Daoy (cell line): ENCODE results near the gene SLC5A3. TPM values are rescaled to one million over a fixed set of nuclear protein-coding genes. Genes with fewer than 3 reads are reported as not detected.
A peak's percentile ranks its signal among the peaks of the same experiment; 100 is the strongest.

ENCODE experiments used
- DNase-seq: peaks from one replicate; pipeline ENCODE4 v3.0.0-alpha.2; 2015; ENCODE audit warnings: low read depth
- total RNA-seq: library from RNA; depleted of rRNA; stranded (reverse); fragments of >200 nt; shearing (Covaris generic); gene quantifications from 2 replicates; pipeline ENCODE4 v1.2.3, GENCODE V29; 2014

SLC5A3 gene
- total RNA-seq, 1 experiment from 2014 or later = 11.3 TPM

DNA sequence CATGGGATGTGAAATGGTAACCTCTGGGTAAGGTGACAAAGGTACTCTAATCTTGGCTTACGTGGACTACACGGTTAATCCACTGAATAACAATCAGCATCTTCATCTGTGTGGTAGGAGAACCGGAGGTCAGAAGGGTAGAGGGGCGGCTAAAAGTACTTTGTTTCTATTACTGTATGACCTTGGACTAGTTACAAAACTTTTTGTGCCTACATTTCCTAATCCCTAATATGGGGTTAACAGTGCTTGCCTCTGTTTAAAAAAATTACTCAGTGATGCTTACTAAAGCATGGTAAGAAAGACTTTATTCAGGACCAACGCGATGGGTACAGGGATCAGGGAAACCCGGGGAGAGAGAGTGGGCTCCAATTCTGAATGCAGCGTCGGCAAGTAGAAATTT, 1.7 kb upstream of the SLC5A3 start:
- DNase-seq = no peak

DNA sequence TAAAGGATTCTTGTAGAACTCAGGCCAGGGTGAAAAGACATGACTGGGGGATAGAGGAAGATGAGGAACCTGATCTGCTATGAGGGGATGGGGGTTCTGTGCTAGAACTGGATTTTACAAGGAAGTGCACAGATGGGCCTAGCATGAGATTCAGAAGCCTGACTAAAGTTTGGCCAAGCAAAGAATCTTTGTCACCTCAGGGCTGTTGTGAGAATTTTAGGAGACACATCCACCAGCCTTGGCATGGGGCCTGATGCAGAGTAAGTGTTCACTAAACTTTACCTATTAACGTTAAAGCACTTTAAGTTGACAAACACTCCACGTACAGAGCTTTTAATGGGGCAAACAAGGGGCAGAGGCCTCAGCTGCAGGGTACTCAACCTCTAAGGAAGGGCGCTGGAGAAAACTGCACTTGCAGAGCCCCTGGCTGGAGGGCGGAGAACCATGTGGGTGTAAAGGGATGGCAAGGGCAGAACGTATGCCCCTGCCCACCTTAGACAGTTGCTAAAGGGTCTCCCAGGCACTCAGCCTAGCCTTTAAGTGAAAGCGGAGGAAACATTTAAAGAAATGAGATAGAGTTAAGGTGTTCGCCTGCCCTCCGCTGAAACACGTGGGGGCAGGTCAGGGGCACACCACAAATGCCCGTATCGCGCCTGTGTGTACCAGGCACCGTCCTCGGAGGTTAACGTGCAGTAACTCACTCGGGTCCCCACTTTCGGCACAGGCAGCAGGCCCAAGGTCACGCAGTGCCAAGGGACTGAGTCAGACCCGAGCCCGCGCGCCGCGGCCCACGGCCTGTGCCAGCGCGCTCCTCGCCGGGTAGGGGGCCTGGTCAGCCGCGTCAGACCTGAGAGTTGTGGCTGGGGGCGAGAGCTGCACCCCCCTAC, 990 bp upstream of the SLC5A3 start:
- DNase-seq = no peak

DNA sequence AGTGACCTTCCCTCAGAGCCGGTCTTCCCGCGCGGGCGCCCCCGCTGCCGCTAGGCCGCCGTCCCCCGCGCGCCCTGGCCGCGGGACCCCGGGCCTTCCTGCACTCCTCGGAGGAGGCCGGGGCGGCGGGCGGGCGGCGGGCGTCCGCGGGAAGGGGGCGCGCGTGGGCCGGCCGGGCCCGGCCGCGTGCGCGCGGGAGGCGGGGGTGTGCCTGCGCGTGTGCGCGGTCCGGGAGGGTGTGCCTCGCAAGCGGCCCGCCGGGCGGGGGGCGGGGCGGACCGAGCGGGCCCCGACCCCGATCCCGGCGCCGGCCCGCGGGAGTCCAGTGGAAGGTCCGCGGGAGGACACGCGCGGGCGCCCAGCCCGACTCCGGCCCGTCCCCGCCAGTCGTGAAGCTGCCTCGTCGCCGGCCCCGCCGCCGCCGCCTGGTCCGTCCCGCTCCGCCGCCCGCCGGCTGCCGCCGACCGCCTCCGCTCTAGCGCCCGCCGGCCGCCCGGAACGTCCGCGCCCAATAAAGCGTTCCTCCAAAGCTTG, 438 bp downstream of the SLC5A3 start:
- DNase-seq = peak; percentile 45

DNA sequence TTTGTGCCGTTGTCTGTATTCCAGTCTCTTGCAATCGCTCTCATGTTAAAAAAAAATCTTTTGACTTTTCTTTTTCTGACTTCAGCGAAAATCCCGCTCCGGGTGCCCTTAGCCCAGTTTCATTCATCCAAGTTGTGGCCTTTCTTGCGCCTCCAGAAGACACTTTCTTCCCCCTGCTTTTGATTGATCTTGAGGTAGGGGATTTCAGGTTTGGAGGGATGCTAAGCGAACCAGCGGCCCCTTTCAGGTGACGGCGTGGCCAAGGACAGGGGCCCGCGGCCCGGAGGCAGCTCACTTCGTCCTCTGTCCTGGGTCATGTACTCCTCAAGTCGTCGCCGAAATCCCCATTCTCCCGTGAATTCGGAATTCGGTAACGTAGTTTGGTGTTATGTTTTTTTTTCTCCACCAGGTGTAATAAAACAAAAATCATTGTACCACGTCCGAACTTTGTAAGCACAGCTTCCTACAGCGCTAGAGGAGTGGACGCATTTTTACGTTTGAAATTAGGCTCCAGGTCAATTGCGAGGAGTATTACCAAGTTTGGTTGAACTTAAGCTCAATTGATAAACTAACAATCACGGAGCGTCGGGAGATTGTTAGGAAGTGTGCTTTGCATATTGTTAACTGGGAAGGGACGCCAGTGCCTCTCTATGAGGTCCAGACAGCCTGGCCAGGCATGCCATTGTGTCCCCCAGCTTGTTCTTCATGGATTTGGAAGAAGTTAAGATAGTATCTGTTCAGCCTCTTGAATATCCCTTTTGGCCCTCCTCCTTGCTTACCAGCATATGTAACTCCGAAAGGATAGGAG, 1.1 kb downstream of the SLC5A3 start:
- DNase-seq = peak; percentile 17

DNA sequence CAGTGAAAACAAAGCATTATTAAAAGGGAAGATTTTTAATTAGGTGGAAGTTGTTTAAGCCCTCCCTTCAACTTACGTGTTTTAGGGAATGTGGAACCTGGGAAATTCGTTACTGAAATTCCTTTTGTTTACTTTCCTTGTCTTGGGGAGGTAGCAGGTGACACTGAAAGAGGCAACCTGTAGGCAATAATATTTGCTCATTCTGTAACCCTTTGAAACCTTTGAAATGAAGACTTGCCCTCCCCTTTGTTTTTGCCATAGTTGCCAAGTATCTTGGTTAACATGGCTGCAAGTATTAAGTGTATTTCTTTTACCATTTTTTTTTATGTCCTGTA, 1.7 kb downstream of the SLC5A3 start:
- no peak for DNase-seq

DNA sequence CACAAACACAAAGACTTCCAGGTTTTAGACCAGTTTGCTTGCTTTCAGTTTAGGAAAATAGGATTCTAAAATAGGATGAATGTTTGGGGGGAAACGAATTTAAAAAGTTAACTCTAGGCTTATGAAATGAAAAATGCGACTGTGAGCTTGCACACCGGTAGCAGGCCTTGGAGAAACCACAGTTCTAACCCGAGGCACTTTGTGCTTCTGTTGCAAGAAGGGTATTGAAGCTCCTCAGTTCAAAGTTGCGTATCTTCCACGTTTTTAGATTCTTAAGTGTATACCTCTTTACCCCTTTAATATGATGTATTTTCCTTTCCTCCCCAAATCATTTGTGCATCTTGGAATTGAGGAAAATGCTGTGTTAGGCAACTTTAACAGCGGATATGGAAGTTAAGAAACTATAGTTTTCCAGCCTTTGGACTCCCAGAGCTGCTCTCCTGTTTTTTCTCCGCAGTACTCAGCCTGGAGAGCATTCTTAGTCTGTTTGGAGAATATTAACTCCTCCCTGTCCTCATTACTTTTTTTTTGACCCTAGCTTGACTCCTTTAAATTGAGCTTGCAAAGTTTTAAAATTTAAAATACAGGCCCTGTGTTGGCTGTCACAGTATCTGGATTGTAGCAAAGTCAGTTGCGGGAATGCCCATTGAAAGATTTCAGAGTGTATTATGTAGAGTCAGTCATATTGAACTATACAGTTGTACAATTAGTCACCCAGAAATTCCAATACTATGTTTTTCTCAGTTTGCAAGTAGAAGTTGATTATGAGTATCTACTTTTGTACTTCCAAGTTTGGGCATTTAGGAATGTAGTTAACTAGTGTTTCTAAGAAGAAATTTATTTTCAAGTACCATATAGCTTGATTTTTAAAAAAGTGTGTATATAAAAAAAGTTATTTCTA, 2.6 kb downstream of the SLC5A3 start:
- DNase-seq = no peak

DNA sequence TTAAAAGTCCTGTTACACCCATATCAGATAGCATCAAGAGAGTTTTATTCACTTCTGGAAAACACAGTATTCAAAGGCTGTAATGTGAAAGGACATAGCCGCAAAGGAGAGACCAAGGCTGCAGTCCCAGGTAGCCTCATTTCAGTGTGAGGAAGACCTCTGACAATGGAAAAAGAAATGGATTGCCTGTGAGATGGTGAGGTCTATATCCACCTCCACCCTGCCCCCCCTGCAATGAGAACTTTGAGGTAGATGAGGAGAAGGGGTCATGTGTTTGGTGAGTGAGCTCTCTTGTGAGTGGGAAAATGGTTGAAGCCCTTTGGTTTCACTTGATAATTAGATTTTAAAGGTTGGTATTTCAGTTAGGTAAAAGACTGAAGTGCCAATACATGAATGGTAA, 3.5 kb downstream of the SLC5A3 start:
- DNase-seq = no peak

DNA sequence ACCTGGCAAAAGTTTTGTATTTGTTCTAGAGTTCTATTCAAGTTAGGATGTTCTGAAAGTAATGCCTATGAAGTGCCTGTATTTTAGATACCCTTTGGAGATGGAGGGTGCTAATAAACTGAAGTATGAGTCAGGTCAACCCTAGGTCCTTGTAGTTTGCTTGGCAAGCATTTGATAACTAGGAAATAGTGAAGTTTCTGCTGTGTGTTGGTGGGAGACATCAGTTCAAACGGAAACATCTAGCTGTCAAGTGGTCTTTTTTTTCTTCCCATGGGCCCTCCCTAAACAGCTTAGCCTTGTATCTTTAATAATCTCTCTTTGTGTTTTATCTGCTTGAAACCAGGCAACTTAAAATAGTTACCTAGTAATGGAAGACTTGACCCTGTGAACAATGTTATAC, 4.5 kb downstream of the SLC5A3 start:
- no peak for DNase-seq

DNA sequence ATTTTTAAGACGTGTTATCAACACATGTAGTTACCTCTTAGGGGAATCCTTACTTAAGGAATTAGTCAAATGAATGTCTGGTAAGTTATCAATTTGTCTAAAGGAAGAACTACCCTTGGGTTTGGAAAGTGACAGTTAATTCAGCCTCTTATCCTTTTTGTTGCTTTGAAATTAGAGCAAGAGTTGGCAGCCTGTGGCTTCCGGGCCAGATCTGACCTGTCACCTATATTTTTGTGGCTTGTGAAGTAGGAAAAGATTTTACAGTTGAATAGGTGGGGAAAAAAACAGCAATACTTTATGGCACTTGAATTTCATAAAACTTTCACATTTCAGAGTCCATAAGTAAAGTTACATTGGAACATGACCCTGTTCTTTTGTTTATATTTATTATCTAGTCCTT, 5.5 kb downstream of the SLC5A3 start:
- peak; percentile 34 for DNase-seq

DNA sequence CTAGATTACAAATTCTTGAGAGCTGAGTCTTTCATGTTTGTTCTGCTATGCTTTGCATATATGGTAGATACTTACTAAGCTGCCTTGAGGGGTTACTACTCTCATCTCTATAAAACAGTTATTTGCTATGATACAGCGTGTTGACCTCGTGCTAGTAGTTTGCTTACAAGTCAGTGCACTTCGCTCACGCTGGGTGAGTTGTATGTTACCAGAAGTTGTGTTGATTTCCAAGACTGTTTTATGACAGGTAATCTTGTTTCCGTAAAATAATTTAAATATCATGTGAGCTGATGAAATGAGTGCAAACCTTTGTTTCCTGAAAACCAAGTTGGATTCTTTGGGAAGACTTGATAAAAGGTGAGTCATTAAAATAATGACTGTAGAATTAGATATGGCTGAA, 7.3 kb downstream of the SLC5A3 start:
- DNase-seq = no peak

DNA sequence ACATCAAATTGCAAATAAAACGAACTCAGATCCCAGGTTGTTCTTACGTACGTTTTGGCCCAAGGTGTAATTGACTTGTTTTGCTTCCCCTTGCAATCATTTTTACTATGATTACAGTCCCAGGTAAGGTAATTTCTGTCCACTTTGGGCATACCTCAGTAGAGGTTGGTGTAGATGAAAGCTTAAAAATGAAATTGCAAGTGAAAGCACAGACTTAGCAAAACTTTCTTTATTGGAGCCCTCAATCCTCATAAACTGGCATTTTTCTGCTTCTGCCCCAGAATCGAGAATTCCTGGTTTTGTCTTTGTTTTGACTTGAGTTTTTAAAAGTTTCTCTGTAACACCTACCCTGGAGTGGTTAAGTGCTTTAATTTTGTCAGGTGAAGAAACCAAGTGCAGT, 9.4 kb downstream of the SLC5A3 start:
- no peak for DNase-seq

DNA sequence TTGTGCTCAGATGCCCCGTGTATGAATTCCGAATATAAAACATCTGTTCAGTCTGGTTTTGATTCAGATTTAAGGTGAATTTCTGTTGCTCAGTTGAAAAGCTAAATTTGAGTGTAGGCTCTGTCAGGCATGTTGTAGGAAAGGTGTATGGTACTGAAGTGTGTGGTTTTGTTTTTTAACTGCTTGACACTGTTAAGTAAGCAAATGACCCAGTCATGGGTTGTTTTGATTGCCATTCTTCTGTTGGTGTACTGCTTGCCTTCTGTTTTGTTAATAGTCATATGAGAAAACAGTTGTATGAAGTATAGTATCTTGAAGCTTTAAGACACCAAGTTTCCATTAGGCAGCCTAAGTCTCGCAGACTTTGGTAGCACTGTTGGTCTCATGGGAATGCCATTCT, 10.0 kb downstream of the SLC5A3 start:
- DNase-seq = no peak

DNA sequence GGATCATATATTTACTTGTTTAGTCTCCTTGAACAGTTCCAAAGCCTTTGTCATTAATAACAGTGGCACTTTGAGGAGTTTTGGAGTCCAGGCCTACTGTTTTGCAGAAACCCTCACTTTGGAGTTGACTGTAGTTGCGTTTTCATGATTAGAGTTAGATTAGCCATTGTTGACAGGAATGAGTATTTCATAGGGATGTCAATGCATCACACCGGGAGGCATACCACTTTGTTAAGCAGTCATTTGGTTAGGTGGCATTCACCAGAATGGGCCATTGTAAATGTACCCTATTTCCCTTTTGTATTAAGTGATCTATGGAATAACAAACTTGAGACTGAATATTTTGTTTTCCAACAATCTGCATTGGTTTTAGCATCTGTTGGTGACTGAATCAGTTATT, 11.8 kb downstream of the SLC5A3 start:
- no peak for DNase-seq

DNA sequence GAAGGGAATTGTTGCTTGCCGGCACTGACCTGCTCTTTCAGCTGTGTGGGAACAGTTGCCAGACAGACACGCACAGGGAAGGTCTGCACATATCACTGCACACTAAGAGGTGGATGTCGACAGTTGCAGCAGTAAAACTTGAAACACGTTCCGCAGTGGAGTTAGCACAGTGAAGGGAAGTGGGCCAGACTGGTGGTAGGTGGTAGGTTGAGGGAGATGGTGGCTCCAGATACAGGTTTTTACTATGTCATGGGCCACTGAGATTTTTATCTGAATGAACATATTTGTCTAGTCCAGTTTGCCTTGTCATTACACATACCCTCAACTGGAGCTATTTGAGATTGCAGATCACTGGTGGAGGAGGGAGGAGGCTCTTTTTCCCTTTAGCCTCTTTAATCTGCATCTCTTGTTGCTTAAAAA, 13.5 kb downstream of the SLC5A3 start:
- DNase-seq = no peak

DNA sequence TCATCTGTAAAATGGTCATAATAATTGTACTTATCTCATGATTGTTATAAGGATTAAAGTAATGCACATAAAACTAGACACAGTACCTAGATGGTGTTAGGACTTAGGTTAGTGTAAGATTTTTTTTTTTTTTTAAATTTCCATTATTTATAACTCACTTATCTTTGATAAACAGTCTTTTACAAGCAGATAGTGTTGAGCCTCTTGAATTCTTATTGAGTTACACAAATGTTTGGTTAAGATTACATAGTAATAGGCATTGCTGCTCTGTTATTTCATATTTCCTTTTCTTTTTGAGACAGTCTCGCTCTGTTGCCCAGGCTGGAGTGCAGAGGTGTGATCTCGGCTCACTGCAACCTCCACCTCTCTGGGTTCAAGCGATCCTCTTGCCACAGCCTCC, 15.4 kb downstream of the SLC5A3 start:
- no peak for DNase-seq

DNA sequence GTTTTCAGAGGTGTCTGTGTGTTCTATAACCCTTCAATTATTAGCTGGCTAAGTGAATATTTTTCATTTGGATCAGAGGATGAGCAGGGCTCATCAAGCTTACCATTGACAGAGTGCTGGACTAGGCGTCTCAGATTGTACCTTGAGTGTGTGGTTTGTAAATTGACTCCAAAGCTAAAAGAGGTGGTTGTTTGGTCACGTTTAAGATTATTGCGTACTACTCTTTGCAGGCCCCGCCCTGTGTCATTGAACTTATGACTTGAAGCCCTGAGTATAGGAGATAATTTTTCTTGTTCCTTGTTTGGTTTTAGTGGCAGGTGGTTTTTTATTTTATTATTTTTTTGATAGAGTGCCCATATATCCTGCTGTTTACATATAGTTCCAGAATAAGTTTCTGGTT, 17.7 kb downstream of the SLC5A3 start:
- no peak for DNase-seq

DNA sequence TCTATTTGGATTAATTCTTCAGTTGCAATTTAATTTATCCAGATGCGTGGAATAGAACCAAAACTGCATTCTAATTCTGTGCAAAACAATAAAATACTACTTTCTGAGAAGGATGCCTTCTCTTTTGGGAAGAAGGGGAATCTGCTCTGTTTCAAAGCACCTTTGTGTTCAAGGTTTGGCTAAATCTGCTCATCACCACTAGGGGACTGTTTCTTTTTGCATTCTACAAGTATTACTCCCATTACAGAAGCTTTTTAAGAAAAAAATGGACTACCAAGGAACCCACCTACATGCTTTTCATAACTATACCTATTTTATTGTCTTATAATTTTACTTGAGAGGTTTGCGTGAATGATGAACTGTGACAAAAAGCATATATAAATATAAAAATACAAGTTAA, 18.2 kb downstream of the SLC5A3 start:
- no peak for DNase-seq

DNA sequence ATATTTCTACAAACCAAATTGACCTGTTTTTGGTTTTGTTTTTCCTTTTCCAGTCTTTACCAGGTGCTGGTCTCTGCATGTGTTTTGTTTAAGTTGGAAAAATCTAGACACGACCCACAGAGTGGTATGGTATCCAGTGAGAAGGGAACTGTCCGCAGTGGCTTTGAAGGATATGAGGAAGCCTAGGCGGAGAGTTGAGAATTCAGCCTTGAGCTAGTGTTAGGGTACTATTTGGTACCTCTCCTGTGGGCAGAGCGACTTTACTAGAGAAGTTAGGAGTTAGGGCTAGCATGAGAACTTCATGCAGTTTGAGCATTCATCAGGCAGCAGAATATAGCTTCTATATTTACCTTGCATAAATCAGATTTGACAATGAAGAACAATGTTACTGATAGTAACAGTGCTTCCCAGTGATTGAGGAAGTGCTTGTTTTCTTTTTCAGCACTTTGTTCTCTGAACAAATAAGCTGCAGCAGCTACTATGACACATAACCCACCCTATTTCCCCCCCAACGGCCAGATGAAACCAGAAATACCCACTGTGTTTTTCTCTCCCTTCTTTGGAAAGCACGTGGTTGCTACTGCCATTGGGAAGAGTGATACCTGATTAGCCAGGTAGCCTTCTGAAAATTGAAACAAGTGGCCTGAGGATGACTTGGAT, 19.0 kb downstream of the SLC5A3 start:
- peak; percentile 17 for DNase-seq

DNA sequence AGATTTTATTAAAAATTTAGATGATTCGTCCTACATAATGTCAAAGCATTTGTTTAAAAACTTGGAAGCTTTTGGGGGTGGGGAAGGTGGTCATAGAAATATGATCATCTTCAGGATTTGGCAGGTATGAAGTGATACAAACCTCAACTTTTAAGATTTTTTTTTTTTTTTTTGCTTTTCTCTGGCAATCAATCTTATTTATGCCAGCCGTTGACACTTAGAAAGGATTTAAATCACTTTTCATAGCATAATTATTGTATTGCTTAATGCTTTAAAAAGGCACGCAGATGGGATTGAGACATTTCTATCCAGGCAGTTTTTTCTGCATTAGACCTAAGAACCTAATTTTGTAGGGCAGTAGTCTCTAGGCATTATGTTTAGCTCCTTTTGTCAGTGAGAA, 19.7 kb downstream of the SLC5A3 start:
- DNase-seq = no peak

DNA sequence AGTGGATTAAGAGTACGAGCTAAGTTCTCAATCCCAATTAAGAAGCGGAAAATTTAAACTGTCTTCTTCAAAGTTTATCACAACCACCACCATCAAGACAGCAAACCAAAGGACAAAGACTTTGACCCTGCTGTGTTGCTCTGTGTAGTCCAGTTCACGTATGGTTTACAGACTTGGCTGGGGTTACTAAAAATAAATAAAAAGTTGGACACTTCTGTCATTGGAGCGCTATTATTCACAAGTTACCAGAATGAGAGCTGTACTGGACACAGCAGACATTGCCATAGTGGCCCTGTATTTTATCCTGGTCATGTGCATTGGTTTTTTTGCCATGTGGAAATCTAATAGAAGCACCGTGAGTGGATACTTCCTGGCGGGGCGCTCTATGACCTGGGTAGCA, 21.6 kb downstream of the SLC5A3 start:
- DNase-seq = no peak

DNA sequence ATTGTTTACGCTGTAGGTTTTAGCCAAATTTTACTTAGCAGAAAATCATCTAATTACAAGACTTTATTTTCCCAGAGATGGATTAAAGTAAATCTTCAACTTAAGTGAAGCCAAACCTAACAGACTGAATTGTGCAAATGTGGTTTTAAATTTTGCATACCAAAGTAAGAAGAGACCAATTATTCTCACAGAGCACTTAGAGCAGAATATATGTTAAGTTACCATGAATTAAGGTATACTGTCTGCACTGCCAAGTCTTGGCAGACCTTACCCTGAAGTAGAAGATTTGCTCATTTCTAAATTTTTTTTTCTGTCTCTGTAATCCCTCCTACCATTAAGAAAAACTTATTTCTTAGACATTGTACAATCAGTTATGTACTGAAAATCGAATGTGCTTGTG, 24.1 kb downstream of the SLC5A3 start:
- no peak for DNase-seq
